K562 (cell line): ENCODE data around the gene CSN1S1. TPM values are rescaled to one million over a fixed set of nuclear protein-coding genes. Genes with fewer than 3 reads are reported as not detected.

ENCODE experiments used
- ATAC-seq: fragments of 200-7000 bp; cut with Tn5 transposase; 3 replicates; pipeline ENCODE4 v1.9.1; 2020; ENCODE audit warnings: moderate library complexity
- BruUV-seq: library from RNA; stranded (reverse); fragments of 400-500 nt; replicated peaks from 2 replicates; lab custom pipeline; 2021; lab: Mats Ljungman, UMichigan
- CTCF ChIA-PET: fragments of 300-600 bp; formaldehyde crosslinking; extraction: SDS; loops from one replicate; lab custom pipeline; 2021; ENCODE audit warnings: low intra/inter-chr PET ratio; lab: Yijun Ruan, JAX
- POLR2A ChIA-PET: fragments of 300-600, 350-650 bp; sonication (Branson Sonifier 250); formaldehyde crosslinking; extraction: SDS; loops from one replicate; lab custom pipeline; 2021; ENCODE audit warnings: antibody characterized with exemption, inconsistent platforms; lab: Yijun Ruan, JAX
- DNase-seq, 4 experiments: peaks; one replicate each; pipeline versions ENCODE4 v3.0.0 to v3.0.0-alpha.2; 2011 to 2018; ENCODE audit warnings: low spot score in 3 of 4, mixed read lengths in 3 of 4; ENCODE audit errors: extremely low read depth in 1 of 4
- FAIRE-seq: peaks from 2 replicates; lab custom pipeline; 2011; peaks lifted over from hg19 to GRCh38; lab: Jason Lieb, UNC
- H2AFZ ChIP-seq: 2 replicates; pipeline ENCODE4 v1.6.0; 2011; ENCODE audit warnings: low read depth, low read length, control low read depth, inconsistent platforms
- H3K27ac ChIP-seq: fragments of 200-600 bp; 3 replicates; pipeline ENCODE4 v1.8.0; 2011; ENCODE audit warnings: low read depth, mild to moderate bottlenecking, control low read depth, inconsistent platforms, low read length, moderate library complexity, mixed read lengths; ENCODE audit errors: extremely low read depth
- H3K27me3 ChIP-seq, 2 experiments: fragments of 300-600 bp in 1 of 2; 2 replicates in 1 of 2; 3 replicates in 1 of 2; pipeline versions ENCODE4 v1.6.0 to v1.8.0; 2011; ENCODE audit warnings: inconsistent platforms in 2 of 2, low read length in 2 of 2, mild to moderate bottlenecking in 1 of 2, mixed read lengths in 1 of 2, moderate library complexity in 1 of 2; ENCODE audit not compliant: control insufficient read depth in 2 of 2, insufficient read depth in 2 of 2
- H3K36me3 ChIP-seq: fragments of 300-600 bp; 3 replicates; pipeline ENCODE4 v1.8.0; 2011; ENCODE audit warnings: mild to moderate bottlenecking, low read length, inconsistent platforms; ENCODE audit not compliant: control insufficient read depth, insufficient read depth
- H3K4me1 ChIP-seq, 2 experiments: fragments of 200-600 bp in 1 of 2; replicated peaks in 1 of 2; 2 replicates in 1 of 2; 3 replicates in 1 of 2; pipeline versions ENCODE4 v1.5.1 to v1.8.0; 2011; ENCODE audit warnings: inconsistent platforms in 2 of 2, low read length in 2 of 2, mild to moderate bottlenecking in 1 of 2, mixed read lengths in 1 of 2, moderate library complexity in 1 of 2; ENCODE audit not compliant: control insufficient read depth in 2 of 2, insufficient read depth in 2 of 2
- H3K4me2 ChIP-seq: 2 replicates; pipeline ENCODE4 v1.6.1; 2011; ENCODE audit warnings: low read length, control low read depth, inconsistent platforms, mixed read lengths; ENCODE audit not compliant: insufficient read depth
- H3K4me3 ChIP-seq: fragments of 200-600 bp; sonication (generic), shearing (Covaris generic); 2 replicates; pipeline ENCODE4 v1.5.1; 2016; ENCODE audit warnings: control low read depth, inconsistent platforms
- H3K79me2 ChIP-seq: fragments of 200-600 bp; 3 replicates; pipeline ENCODE4 v1.8.0; 2011; ENCODE audit warnings: low read length, inconsistent platforms; ENCODE audit not compliant: control insufficient read depth, insufficient read depth
- H3K9ac ChIP-seq, 2 experiments: 2 replicates each; pipeline versions ENCODE4 v1.6.0 to v1.6.1; 2011; ENCODE audit warnings: low read depth in 2 of 2, low read length in 2 of 2, control low read depth in 1 of 2, inconsistent platforms in 1 of 2, mild to moderate bottlenecking in 1 of 2, mixed read lengths in 1 of 2; ENCODE audit not compliant: insufficient read depth in 1 of 2
- H3K9me1 ChIP-seq: one replicate; pipeline ENCODE4 v1.6.0; 2011; ENCODE audit warnings: inconsistent platforms, mild to moderate bottlenecking, low read length, moderate library complexity; ENCODE audit not compliant: control insufficient read depth, insufficient read depth
- H3K9me3 ChIP-seq: replicated peaks from 2 replicates; pipeline ENCODE4 v1.5.1; 2011; ENCODE audit warnings: low read depth, low read length, inconsistent platforms; ENCODE audit not compliant: control insufficient read depth, insufficient read depth
- H4K20me1 ChIP-seq: replicated peaks from 2 replicates; pipeline ENCODE4 v1.6.1; 2011; ENCODE audit warnings: low read length, inconsistent platforms, mixed read lengths; ENCODE audit not compliant: control insufficient read depth, insufficient read depth
- MED1 ChIP-seq: sonication (generic); formaldehyde crosslinking; IDR thresholded peaks from 2 replicates; pipeline ENCODE4 v1.8.1; 2023; ENCODE audit warnings: missing genetic modification reagents, borderline replicate concordance
- PURB ChIP-seq: sonication (generic); formaldehyde crosslinking; IDR thresholded peaks from 2 replicates; pipeline ENCODE4 v1.9.0; 2021; ENCODE audit warnings: low read depth, mild to moderate bottlenecking, missing genetic modification reagents
- TCF7L2 ChIP-seq: fragments of 150-350 bp; IDR thresholded peaks from 2 replicates; pipeline ENCODE4 v1.6.1; 2016; ENCODE audit warnings: low read depth, mild to moderate bottlenecking, low read length, moderate library complexity
- XRCC5 ChIP-seq: fragments of 200-400 bp; formaldehyde crosslinking; IDR thresholded peaks from 2 replicates; pipeline ENCODE4 v1.6.1; 2017; ENCODE audit warnings: low read depth, mild to moderate bottlenecking, low read length
- ZNF3 ChIP-seq: fragments of 250-450 bp; sonication (Bioruptor Pico); IDR thresholded peaks from 2 replicates; pipeline ENCODE4 v1.5.0; 2021; ENCODE audit warnings: mild to moderate bottlenecking, moderate library complexity
- WGBS: fragments of 100-300 bp; shearing (Covaris generic); methylation state at CpG from one replicate; pipeline ENCODE4 v1.1.6; 2016; ENCODE audit warnings: low coverage, mixed read lengths; ENCODE audit not compliant: insufficient coverage; ENCODE audit errors: missing lambda C conversion rate; 5-methylcytosine and 5-hydroxymethylcytosine counted together
- in situ Hi-C: fragments of 300-500 bp; cut with MboI; formaldehyde crosslinking; loops from 4 replicates; pipeline ENCODE4 v1.15.0; 2018; ENCODE audit warnings: inconsistent platforms, mixed read lengths
- intact Hi-C: fragments of 100-400 bp; cut with micrococcal nuclease; formaldehyde crosslinking; loops from 2 replicates; pipeline ENCODE4 v1.14.2; 2022
- polyA plus RNA-seq, 8 experiments: library from polyadenylated mRNA; depleted of rRNA in 4 of 8; stranded (reverse) in 5 of 8; unstranded in 3 of 8; fragments of >200 nt; fragmentation: Nextera tagmentation in 2 of 8; fragmentation: Illumina TruSeq in 1 of 8; extraction: Ambion mirVana in 2 of 8; extraction: Trizol in 1 of 8; gene quantifications; 2 replicates each; pipeline versions ENCODE4 v1.2.1 to v1.2.3, GENCODE V29; 2011 to 2014; ENCODE audit warnings: inconsistent platforms in 1 of 8, missing spikeins in 1 of 8
- total RNA-seq, 7 experiments: library from RNA; depleted of rRNA in 6 of 7; stranded (reverse); fragments of >200 nt in 6 of 7; fragmentation: Illumina TruSeq in 2 of 7; extraction: Trizol in 2 of 7; gene quantifications; 2 replicates each; pipeline versions ENCODE4 v1.2.1 to v1.2.3, GENCODE V29; 2011 to 2021; ENCODE audit warnings: low replicate concordance in 1 of 7
- TF ChIP-seq, protein P1 (sequence below): fragments of 450-650 bp; IDR thresholded peaks from 2 replicates; pipeline ENCODE4 v1.7.0; 2016; ENCODE audit warnings: borderline replicate concordance
- TF ChIP-seq, protein P2 (sequence below), 2 experiments: fragments of 150-350 bp in 1 of 2; IDR thresholded peaks; 2 replicates each; pipeline ENCODE4 v1.6.1; 2012 to 2016; ENCODE audit warnings: low read depth in 2 of 2, low read length in 2 of 2, mild to moderate bottlenecking in 1 of 2, moderate library complexity in 1 of 2
- TF ChIP-seq, protein P3 (sequence below): fragments of 250-450 bp; sonication (Bioruptor Pico); IDR thresholded peaks from 2 replicates; pipeline ENCODE4 v1.4.0; 2020; ENCODE audit warnings: mild to moderate bottlenecking, moderate library complexity, borderline replicate concordance

Gene CSN1S1
- total and polyA plus RNA-seq, 9 of the 15 experiments (the other 6 are each of a cell fraction or from before 2014, with no cell fraction given): not detected

DNA sequence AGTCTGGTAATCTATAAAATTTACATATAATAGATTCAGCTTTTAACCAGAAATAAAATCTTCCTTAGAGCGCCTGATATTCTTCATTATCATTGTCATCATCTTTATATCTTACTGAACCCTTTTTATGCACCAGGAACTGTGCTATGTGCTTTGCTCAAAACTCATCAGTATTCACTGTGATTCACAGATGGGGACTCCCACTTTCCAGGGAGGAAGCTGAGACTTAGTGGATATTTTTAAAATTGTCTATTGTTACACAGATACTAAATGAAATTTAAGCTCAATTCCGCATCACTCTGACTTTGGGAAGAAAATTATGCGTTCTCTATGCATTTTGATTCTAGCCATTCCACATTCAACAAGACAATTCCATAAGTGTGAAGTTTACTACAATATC is 36.1 kb upstream of the CSN1S1 start:
- H4K20me1 ChIP-seq: no peaks in the 10 kb centered on the region
- no peak for ATAC-seq
- no peak for DNase-seq
- no peak overlapping the region for H3K9ac ChIP-seq
- in situ Hi-C loops: no loop called here
- no peak overlapping the region for H3K4me2 ChIP-seq
- no peak overlapping the region for H3K27ac ChIP-seq
- CTCF ChIA-PET: no interaction called here
- intact Hi-C loops: no loop called here
- H3K36me3 ChIP-seq: no peaks in the 10 kb centered on the region
- no peak overlapping the region for H2AFZ ChIP-seq
- no peaks in the 10 kb centered on the region for H3K9me1 ChIP-seq
- H3K9me3 ChIP-seq: no peaks in the 10 kb centered on the region
- TF ChIP-seq, protein P1, sequence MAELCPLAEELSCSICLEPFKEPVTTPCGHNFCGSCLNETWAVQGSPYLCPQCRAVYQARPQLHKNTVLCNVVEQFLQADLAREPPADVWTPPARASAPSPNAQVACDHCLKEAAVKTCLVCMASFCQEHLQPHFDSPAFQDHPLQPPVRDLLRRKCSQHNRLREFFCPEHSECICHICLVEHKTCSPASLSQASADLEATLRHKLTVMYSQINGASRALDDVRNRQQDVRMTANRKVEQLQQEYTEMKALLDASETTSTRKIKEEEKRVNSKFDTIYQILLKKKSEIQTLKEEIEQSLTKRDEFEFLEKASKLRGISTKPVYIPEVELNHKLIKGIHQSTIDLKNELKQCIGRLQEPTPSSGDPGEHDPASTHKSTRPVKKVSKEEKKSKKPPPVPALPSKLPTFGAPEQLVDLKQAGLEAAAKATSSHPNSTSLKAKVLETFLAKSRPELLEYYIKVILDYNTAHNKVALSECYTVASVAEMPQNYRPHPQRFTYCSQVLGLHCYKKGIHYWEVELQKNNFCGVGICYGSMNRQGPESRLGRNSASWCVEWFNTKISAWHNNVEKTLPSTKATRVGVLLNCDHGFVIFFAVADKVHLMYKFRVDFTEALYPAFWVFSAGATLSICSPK: no peak
- TF ChIP-seq TCF7L2 (no peak), PURB (CRISPR knock-in tag) (no peak), MED1 (no peak), XRCC5 (no peak), ZNF3 (CRISPR knock-in tag) (no peak)
- TF ChIP-seq, protein P2, sequence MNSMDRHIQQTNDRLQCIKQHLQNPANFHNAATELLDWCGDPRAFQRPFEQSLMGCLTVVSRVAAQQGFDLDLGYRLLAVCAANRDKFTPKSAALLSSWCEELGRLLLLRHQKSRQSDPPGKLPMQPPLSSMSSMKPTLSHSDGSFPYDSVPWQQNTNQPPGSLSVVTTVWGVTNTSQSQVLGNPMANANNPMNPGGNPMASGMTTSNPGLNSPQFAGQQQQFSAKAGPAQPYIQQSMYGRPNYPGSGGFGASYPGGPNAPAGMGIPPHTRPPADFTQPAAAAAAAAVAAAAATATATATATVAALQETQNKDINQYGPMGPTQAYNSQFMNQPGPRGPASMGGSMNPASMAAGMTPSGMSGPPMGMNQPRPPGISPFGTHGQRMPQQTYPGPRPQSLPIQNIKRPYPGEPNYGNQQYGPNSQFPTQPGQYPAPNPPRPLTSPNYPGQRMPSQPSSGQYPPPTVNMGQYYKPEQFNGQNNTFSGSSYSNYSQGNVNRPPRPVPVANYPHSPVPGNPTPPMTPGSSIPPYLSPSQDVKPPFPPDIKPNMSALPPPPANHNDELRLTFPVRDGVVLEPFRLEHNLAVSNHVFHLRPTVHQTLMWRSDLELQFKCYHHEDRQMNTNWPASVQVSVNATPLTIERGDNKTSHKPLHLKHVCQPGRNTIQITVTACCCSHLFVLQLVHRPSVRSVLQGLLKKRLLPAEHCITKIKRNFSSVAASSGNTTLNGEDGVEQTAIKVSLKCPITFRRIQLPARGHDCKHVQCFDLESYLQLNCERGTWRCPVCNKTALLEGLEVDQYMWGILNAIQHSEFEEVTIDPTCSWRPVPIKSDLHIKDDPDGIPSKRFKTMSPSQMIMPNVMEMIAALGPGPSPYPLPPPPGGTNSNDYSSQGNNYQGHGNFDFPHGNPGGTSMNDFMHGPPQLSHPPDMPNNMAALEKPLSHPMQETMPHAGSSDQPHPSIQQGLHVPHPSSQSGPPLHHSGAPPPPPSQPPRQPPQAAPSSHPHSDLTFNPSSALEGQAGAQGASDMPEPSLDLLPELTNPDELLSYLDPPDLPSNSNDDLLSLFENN (IDR thresholded peaks at IDR 0.05; ENCODE audit: low read depth in 2 of 2, low read length in 2 of 2): no peak
- TF ChIP-seq, protein P3, sequence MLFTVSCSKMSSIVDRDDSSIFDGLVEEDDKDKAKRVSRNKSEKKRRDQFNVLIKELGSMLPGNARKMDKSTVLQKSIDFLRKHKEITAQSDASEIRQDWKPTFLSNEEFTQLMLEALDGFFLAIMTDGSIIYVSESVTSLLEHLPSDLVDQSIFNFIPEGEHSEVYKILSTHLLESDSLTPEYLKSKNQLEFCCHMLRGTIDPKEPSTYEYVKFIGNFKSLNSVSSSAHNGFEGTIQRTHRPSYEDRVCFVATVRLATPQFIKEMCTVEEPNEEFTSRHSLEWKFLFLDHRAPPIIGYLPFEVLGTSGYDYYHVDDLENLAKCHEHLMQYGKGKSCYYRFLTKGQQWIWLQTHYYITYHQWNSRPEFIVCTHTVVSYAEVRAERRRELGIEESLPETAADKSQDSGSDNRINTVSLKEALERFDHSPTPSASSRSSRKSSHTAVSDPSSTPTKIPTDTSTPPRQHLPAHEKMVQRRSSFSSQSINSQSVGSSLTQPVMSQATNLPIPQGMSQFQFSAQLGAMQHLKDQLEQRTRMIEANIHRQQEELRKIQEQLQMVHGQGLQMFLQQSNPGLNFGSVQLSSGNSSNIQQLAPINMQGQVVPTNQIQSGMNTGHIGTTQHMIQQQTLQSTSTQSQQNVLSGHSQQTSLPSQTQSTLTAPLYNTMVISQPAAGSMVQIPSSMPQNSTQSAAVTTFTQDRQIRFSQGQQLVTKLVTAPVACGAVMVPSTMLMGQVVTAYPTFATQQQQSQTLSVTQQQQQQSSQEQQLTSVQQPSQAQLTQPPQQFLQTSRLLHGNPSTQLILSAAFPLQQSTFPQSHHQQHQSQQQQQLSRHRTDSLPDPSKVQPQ (CRISPR knock-in tag): no peak
- no peak for FAIRE-seq
- no TSS peak for BruUV-seq
- H3K27me3 ChIP-seq: no peaks in the 10 kb centered on the region
- H3K79me2 ChIP-seq: no peaks in the 10 kb centered on the region
- H3K4me3 ChIP-seq: no peak overlapping the region
- POLR2A ChIA-PET: no interaction called here
- WGBS: 3% methylated on average over 3 of the region's 3 CpGs
- H3K4me1 ChIP-seq: no peaks in the 10 kb centered on the region
